NCI-H1105 (cell line): ENCODE data around the gene CDK2.
"Not testable (repeated sequence)": the region's sequence is repeated elsewhere in the genome, so short reads cannot be mapped to it uniquely, and the experiment has no call there.

ENCODE experiments used
- DNase-seq: peaks from one replicate; lab custom pipeline; 2025; lab: John Stamatoyannopoulos, UW

Gene CDK2

DNA sequence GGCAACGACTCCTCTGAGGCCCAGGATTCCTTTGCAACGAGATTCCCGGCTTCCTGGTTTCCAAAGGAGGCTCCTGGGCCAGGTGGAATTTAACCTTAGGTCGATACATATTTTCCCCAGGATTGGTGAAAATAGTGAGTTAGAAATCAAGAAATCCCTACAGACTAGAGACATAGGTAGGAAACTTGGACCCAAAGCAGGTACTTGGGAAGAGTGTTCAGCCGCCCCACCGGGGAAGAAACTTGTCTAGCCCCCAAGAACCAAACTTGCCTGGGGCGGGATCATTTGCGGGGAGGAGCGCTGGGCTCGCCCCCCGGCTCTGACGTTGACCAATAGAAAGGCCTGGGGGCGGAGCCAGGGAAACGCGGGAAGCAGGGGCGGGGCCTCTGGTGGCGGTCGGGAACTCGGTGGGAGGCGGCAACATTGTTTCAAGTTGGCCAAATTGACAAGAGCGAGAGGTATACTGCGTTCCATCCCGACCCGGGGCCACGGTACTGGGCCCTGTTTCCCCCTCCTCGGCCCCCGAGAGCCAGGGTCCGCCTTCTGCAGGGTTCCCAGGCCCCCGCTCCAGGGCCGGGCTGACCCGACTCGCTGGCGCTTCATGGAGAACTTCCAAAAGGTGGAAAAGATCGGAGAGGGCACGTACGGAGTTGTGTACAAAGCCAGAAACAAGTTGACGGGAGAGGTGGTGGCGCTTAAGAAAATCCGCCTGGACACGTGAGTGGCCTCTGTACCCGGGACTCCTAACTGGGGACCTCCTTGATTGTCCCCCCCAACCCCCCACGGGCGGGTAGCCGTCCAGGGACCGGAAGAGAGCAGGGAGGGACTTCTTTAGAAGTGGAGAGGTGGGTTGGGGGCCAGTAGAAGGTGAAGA, at the start of gene CDK2:
TSS of gene CDK2 (plus strand) at position 423 of the 874 bp plus-strand sequence. CDS start at position 602, 179 bp downstream.
- DNase-seq, result peak; percentile 66

DNA sequence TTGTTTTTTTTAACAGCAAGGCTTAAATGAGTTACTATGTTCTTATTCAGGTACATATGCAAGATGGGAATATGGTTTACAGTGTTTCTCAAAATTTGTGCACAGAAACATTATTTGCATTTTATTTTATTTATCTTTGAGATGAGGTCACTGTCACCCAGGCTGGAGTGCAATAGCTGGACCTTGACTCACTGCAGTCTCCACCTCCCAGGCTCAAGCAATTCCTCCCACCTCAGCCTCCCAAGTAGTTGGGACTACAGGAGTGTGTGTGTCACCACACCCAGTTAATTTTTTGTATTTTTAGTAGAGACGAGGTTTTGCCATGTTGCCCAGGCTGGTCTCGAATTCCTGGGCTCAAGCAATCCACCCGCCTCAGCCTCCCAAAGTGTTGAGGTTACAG, 47.6 kb upstream of the CDK2 start:
- DNase-seq, result not testable (repeated sequence)

DNA sequence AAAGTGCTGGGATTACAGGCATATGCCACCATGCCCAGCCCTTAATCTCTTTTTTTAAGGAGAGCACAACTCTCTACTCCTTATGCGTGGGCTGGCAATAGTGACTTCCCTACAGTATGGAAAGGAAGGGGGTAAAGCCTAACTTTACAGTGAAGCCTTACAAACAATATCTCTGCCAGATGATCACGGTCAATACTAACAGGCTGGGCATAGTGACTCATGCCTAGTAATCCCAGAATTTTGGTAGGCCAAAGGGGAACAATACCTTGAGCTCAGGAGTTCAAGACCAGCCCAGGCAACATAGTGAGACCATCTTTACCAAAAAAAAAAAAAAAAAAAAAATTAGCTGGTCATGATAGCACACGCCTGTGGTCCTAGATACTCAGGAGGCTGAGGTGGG, 44.5 kb upstream of the CDK2 start:
- no peak for DNase-seq

DNA sequence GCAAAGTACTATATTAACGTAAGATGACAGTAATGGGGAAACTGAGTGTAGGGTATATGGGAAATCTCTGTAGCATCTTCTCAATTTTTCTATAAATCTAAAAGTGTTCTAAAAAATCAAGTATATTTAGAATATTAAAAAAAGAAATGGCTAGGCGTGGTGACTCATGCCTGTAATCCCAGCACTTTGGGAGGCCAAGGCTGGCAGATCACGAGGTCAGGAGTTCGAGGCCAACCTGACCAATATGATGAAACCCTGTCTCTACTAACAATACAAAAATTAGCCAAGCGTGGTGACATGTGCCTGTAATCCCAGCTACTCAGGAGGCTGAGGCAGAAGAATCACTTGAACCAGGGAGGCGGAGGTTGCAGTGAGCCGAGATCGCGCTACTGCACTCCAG, 43.0 kb upstream of the CDK2 start:
- DNase-seq, result not testable (repeated sequence)

DNA sequence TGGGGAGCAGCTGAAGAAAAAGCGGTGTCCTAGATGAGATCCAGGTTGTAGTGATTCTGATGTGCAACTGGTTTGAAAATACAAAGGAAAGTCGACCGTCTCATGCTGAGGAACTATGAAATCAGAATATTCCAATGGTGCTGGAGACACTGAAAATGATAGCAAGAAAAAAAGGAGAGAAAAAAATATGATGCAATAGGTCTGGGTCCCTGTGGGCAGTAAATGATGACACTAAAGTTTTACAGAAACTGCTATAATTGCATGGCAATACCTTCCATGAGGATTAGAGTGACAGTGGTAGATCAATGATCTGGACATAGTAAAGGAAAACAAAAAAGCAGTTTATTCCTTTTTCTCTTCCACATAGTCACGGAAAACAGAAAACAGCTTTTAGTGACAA, 41.3 kb upstream of the CDK2 start:
- no peak for DNase-seq

DNA sequence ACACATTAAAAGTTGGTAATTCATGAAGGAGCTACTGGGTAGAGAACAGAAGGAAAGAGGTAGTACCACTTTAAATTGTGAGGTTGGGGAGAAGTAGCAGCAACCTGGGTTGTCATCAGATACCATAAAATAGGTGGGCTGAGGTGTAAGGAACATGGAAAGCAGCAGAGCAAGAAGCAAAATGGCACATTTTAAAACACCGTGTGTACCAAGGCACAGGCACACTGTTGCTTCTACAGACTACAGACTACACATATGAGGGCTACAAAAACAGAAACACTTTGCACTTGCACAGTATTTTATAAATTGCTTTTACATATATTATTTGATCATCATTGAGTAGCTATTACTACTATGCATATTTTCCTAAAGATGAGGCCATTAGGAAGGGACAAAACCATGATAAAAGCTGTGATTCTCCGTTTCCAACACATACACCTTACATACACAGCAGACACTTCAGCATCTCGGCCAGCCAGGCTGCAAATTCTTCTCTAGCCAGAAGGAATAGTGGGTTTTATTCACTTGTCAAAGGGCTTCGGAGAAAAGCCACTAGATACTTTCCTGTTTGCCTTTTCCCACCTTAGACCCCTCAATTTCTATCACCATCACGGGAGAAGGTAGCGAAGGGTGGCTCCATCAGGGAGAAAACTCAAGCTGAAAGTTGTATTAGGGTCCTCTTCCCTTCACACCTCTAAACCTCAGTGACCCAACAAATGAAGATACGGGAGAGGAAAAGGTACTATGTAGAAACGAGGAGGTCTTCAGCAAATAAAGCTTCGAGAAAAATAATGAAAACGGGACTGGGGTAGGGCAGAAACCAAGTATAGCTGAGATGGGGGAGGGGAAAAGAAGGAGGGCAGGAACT, 40.5 kb upstream of the CDK2 start:
- no peak for DNase-seq

DNA sequence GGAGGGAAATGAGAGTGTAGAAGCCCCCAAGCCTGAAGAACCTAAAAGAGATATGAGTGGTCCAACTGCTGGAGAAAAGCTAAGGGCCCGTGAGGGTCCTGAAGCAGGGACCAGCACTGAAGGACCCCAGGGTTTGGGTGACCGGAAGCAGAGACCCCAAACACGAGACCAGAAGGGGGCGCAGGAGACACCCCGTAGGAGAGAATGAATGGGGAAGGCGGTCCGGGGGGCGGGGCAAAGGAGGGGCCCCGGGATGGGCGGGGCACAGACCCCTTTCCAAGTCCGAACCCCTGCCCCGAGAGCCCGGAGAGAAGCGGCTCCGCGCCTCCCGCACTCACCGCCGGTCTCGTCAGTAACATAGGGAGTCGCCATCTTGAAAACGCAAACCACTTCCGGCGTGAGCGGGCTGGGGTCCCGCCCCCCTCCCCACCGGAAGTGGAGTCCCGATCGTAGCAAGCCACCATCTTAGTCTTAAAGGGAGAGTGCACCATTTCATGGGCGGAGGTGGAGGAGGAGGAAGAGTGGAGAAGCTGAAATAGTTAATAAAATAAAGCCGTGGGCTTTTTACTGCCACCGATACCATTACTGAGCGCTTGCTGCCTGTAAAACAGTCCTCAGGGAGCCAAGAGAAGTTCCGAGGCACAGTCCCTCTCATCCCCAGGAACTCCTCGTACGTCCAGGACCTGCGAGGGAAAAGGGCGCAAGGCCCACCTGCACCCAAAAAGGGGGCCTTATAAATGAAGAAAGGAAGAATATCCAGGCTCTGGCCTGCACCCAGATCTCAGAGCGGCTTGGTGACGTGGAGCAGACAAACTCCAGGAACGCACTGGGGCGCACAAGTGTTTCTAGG, 39.7 kb upstream of the CDK2 start:
- peak; percentile 68 for DNase-seq

DNA sequence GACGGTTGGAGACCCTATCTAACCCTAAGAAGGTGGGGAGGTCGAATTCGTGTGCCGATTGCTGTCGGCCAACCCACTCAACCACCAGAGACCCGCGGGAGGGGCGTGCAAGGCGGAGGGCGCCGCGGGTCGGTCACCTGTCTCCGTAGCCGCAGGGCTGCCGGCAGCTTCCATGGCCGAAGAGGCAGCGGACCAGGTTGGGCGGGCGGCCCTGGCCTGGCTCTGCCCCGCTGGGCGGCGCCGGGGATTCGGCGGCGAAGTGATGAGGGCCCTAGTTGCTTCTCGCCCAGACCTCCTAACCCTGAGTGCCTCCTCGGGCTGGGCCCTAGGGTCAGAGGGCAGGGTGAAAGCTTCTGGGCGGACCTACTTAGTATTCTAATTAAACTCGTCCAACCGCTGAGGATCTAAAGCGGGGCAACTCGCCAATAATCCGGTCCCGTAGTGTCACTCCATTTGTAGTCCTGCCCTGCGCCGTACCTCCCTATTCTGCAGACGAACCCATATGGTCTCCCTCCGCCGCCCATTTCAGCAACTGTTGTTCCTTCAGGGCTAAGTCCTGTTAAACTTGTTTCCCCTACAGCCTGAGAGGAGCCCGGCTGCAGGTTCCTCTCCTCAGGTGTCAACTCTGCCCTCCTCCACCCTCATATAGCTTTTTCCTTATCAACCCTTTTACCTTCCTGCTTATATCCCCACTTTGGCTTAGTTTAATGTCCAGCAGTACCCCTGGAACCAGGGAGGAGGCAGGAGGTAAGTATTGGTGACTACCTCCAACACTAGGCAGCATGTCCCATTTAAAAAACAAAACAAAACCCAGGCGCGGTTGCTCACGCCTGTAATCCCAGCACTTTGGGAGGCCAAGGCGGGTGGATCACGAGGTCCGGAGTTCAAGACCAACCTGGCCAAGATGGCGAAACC, 38.8 kb upstream of the CDK2 start, which contains the start of gene PYM1:
TSS of gene PYM1 (minus strand) at position 307 of the 915 bp plus-strand sequence. CDS start at position 174, 133 bp downstream.
- DNase-seq, result no peak

DNA sequence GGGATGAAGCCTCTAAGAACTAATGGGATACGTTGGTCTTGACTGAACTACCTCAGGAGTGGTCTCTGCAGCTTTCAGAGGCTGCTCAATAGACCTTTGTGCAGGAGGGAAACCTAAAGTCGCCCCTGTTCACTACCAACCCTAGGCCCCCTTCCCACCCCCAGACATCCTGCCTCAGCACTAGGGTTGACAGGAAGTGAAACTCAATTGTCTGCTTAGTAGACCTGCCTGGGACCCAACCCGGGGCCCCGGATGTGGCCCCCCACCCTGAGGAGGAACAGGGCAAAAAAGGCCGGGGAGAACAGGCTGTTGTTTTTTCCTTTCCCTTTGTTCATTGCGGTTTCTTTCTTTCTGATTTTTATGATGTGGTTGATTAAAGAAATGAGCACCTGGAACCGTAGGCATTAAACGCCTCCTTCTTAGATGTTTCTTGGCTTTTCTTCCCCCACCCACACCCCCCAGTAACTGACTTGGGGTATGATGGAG, 37.3 kb upstream of the CDK2 start:
- no peak for DNase-seq

DNA sequence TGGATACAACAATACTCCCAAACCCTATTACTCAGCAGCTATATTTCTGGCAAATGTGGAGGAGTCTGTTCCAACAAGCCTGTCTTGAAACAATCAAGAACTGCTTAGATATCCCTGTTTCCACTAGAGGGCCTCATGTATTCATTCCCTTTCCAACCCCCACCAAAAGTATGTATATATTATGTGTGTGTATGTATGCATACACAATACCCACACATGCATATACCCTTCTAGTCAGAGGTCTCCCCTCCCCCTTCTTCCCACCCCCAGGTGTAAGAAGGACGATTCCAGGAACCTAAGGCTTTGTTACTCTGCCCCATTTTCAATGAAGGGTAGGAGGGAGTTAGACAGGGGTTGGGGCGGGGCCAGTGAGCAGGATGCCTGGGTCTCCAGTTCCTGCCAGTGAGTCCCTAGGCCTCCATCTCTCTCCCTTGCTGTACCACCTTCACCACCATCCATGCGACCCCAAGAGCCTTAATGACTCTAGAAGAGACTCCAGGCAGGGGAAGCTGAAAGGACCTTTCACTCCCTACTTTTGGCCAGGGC, 35.8 kb upstream of the CDK2 start, which contains the start of gene DGKA:
TSS of gene DGKA (plus strand) at position 392 of the 546 bp plus-strand sequence. CDS start 5,342 bp downstream, outside the sequence.
- no peak for DNase-seq

DNA sequence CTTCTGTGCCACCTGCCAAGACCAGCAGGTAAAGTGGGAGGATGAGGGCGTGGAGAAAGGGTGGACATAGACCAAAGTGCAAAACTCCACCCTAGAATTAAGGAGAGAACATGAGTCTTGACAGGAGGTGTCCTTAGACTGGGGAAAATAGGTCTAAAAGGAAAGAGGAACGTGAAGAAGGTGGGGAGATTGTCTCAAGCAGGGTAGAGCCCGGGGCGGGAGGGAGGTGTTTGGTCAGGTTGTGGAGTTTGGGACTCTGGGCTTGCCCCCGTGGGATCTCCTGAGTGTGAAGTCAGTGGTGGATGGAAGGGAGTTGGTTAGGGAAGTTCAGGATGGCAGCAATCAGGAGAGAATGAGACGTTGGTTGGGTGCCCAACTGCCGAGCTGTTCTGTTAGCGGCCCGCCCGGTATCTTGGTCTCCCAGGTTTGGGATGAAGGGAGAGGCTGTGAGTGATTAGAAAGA, 35.3 kb upstream of the CDK2 start:
- DNase-seq, result no peak

DNA sequence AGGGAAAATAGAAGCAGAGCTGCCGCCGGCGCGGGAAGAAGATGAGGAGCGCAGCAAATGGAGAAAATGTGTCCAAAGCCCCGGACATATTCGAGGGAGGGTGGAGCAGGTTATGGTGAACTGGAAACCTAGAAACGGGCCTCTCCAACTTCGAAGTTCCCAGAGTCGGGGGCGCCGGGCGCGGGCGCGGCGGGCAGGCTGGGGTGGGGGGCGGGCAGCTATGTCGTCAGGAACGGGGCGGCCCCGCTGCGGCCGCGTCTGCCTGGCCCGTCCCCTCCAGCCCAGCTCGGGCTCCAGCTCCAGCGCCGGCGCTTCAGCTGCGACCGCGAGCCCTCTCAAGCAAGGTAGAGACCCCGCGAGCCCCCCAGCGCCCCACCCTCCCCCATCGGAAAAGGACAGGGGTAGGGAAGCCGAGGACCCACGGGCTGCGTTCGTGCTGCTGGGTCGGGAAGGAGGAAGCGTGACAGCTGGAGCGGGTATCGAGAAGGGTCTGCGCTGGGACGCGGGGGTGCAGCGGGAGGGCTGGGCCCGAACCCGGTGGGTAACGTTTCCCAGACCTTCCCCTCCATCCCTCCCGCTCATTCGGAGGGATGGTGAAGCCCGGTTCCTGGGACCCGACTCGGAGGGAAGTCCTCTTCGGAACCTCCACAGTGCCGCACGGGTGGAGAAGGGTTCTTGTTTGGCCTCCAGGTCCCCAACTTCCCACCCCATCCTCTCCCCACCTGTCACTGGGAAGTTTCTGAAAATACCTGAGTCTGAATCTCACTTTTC, 34.7 kb upstream of the CDK2 start:
- no peak for DNase-seq

DNA sequence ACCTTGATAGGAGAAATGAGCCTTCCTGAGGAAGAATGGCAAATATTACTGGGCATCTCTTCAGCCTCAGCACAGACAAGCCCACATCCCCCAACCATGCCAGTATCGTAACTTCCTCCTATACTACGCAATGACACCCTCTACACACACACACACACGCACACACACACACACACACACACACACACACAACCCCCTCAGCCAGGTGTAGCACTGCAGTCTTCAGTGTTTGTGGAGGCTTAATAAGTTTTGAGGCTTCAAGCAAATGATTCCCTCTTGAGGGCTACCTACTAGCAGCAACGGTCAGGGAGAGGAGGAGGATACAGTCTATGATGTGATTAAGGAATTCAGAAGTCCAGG, 34.1 kb upstream of the CDK2 start:
- DNase-seq, result no peak

DNA sequence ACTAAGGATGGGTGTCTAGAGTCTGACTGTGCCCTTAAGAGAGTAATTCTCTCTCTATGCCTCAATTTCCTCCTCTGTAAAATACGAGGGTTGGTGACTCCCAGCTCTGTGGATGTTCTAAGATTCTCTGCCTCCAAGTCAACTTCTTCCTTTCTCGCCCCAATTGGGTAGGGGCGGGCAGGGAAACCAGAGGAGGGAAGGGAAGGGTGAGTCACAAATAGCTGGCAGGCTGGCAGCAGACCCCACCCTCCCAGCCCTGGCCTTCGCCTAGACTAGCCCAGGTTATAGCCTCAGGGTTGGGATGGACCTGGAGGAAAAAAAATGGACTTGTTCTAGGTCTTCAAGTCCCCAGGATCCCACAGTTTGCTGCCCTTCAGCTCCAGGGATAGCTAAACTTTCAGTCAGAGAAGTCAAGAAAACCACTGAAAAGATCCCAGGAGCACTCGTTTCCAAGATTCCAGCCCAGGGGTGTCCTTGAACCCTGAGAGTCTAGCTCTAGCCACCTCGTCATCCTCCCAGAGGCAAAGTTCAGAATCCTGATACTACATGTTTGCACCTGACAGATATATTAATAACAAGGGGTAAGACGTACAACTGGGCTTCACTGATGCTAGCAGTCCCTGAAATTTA, 33.3 kb upstream of the CDK2 start:
- no peak for DNase-seq

DNA sequence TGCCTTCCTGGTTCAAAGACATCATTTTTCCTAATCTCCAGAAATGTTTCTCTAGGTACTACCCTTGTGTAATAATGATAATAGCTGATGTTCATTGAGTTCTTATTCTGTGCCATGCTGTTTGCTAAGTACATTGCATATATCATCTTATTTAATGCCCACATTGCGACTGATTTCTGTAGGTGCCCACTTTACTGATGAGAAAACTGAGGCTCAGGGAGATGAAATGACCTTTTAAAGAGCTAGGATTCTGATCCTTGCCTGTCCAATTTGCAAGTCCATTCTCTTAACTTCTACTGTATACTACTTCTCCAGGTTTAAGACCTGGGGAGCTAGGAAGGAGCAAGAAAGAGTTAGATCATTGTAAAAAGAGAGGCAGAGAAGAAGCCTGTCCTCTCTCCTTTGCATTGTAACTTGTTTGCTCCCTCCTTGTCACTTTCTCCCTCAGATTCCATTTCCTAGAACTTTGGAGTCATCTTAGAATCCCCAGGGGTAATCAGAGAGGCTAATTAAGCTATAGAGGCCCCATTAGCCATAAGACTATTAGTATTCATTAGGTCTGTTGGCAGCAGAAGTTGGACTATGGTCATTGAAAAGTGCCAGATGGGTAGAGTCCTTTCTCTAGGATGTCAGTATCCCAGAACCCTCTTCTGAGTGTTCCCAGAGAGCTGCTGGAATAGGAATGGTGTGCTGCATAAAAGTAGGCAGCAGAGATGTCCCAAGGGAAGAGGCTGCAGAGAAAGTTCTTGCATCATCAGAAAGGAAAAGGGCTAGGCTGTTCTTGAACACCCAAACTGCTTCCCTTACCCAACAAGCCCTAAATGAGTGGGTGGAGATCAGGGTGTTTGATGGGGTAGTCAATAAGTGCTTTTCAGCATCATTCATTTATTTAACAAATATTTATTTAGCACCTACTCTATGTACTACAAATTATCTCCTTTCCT, 32.6 kb upstream of the CDK2 start:
- DNase-seq, result no peak

DNA sequence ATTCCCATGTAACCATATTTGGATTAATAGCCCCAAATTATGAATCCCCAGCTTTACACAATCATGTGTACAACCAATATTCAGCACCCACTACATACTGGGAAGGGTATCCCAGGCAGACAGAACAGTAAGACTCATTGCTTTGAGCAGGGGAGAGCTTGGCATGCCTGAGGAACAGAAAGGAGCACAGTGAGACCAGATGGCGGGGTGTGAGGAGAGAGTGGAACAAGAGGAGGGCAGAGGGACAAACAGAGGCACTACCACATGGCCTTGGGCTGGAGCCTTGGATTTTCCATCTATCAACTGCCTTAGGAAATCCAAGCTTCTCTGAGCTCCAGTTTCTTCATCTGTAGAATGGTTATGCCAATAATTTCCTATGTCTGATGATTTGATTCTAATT, 31.9 kb upstream of the CDK2 start:
- DNase-seq, result no peak

DNA sequence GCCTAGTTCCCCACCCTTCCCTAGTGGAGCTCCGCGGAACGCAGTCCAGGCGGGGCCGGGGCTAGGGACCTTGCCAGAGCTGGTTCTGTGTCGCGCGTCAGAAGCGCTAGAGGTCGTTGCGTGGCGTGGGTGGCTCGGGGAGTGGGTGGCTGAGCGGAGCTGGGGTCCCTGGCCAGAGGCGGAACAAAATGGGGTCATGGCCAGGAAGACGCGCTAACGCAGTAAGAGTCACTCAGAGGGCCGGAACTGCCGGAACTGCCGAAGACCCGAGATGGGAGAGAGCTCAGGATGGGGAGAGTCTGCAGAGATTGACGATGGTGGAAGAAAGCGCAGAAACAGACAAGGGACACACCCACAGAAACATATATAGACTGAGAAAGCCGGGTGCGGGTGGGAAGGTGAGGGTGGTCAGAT, 30.9 kb upstream of the CDK2 start:
- DNase-seq, result no peak

DNA sequence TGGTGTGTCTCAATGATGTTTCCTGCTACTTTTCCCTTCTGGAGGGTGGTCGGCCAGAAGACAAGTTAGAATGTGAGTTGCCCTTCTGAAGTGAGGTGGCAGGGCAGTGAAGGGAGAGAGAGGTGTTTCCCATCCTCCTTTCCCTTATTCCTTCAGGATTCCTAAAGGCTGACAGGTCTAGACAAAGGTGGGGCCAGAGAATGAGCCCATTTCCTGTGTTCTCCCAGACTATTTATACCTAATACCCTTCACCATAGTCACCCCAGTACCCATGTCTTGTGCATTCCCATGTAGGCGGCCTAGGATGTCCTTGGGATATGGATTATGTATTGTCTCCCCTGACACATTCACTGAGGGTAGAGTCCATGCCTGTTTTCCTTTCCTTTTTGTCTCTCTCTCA, 28.6 kb upstream of the CDK2 start:
- no peak for DNase-seq
